Liver (tissue), 2 donors: ENCODE measurements around the gene DPH5.

Source experiments
- NR2F2 ChIP-seq: IDR thresholded peaks from 2 replicates; pipeline ENCODE4 v1.6.1; 2016; ENCODE audit warnings: antibody characterized with exemption
- RAD21 ChIP-seq, 2 donors: IDR thresholded peaks; 2 replicates each; pipeline ENCODE4 v1.6.1; 2016; ENCODE audit warnings: antibody characterized with exemption in 2 of 2, mild to moderate bottlenecking in 2 of 2
- donor health status: healthy.

GRCh38 chr1:101039245-101039644 lies 13.7 kb upstream of the DPH5 start:
- no peak for TF ChIP-seq NR2F2
- no peak for TF ChIP-seq RAD21 (IDR thresholded peaks at IDR 0.05)
